ENCODE measurements around the gene MARK3. TPM values are rescaled to one million over a fixed set of nuclear protein-coding genes. Genes with fewer than 3 reads are reported as not detected.
A peak's percentile ranks its signal among the peaks of the same experiment; 100 is the strongest.

Gene MARK3
- total RNA-seq, 4 donors from 2014 or later: 61.3 to 98.0 (median 78.8) TPM

DNA sequence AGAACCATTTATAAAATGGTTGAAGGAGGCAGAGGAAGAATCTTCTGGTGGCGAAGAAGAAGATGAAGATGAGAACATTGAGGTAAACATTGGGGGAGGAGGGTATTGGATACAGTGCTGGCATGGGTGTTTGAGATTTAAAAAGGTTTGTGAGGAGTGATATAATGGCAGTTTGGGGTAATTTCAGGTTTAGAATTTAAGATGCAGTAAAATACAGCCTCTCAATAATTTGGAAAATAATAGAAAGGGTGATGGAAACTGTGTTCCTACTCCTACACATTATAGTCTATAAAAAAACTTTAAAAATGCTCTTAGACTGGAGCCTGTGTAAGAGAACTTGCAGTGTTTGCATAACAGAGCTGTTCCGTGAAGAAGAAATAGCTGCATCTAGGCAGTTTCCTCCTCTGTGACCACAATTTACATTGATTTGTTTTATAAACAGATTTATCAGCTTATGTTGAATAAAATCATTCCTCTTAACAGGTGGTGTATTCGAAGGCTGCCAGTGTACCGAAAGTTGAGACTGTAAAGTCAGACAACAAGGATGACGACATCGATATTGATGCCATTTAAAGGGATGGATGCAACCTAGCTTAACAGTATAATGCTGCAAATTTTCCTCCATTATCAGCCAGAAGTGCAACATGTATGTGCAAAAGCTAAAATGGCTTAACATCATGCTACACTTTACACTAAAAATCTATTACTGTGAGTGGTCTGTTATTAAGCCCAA, 44.6 kb upstream of the MARK3 start:
- Histone ChIP-seq H3K9me3 (no peaks in the 10 kb centered on the region), H3K27me3 (no peaks in the 10 kb centered on the region), H3K27ac (no peak overlapping the region), H3K4me3 (no peak overlapping the region), H3K4me1 (peaks cover 7 to 22% (median 8%) of the 10 kb centered on the region in 4 donors), H3K36me3 (peaks cover 3 to 91% (median 47%) of the 10 kb centered on the region in 4 donors)
- no peak for DNase-seq
- TF ChIP-seq POLR2AphosphoS5 (IDR thresholded peaks at IDR 0.05): peak in 1 of 3 donors; percentile 19
- no peak for TF ChIP-seq EP300 (IDR thresholded peaks at IDR 0.05; ENCODE audit: low read depth)
- TF ChIP-seq, protein P1, sequence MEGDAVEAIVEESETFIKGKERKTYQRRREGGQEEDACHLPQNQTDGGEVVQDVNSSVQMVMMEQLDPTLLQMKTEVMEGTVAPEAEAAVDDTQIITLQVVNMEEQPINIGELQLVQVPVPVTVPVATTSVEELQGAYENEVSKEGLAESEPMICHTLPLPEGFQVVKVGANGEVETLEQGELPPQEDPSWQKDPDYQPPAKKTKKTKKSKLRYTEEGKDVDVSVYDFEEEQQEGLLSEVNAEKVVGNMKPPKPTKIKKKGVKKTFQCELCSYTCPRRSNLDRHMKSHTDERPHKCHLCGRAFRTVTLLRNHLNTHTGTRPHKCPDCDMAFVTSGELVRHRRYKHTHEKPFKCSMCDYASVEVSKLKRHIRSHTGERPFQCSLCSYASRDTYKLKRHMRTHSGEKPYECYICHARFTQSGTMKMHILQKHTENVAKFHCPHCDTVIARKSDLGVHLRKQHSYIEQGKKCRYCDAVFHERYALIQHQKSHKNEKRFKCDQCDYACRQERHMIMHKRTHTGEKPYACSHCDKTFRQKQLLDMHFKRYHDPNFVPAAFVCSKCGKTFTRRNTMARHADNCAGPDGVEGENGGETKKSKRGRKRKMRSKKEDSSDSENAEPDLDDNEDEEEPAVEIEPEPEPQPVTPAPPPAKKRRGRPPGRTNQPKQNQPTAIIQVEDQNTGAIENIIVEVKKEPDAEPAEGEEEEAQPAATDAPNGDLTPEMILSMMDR (IDR thresholded peaks at IDR 0.05): no peak
- no peak for TF ChIP-seq POLR2A (IDR thresholded peaks at IDR 0.05)
- in situ Hi-C loops (cut with MboI; ENCODE audit: low pct_ligation_motif_present in 1 of 4, low pct_unique_long_range_greater_than_20kb in 1 of 4, low sequenced_read_pairs in 3 of 4): no loop called here
- 75 to 82% methylated on average over 6 of the region's 6 CpGs for WGBS, 2 donors (ENCODE audit: low coverage in 1 of 2)
- intact Hi-C loops (cut with DNase I; ENCODE audit: low total_unique reads): no loop called here

DNA sequence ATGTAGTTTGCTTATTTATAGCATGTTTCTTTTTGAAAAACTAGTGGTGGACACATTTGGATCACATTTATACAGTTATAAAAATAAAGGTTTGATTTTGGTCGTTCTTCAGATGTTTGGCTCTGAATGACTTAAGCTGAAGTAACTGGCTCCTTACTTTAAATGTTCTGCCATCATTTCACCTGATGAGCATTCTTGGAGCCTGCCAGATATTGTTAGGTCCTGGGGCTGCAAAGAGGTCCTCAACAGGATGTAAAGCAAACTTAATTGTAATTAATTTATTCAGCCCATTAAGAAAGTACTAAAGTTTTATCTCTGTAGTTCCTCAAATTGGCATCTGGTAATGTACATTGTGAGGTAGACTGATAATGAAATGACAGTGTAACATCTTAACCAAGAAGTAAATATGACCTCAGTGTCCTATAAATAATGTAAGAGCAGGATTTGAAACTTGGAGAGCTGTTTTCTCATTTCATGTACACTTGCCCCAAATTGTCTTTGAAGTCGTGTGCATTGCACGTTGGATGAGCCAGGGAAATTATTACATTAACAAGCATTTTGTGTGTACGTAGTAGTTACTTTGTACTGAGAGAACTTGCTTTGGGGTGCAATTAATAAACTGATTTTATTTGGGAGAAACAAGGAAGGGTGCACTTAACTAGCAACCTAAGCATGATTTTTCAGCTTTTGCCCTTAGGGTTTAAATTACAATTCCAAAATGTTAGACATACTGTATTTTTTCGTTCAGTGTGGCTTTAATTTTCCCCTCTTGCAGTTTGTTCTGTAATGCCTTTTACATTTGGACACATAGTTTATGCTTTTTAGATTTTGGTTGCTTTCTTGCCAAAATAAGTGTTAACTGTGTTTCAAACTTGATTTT, 43.7 kb upstream of the MARK3 start:
- Histone ChIP-seq H3K4me1 (peaks cover 0 to 14% (median under 1%) of the 10 kb centered on the region in 4 donors), H3K27ac (no peak overlapping the region), H3K27me3 (no peaks in the 10 kb centered on the region), H3K9me3 (no peaks in the 10 kb centered on the region), H3K36me3 (peaks cover 3 to 82% (median 42%) of the 10 kb centered on the region in 4 donors), H3K4me3 (no peak overlapping the region)
- 61 to 80% methylated on average over 4 to 5 of the region's 5 CpGs for WGBS, 2 donors (ENCODE audit: low coverage in 1 of 2)
- TF ChIP-seq POLR2AphosphoS5 (IDR thresholded peaks at IDR 0.05) (peak in 1 of 3 donors; percentile 2), EP300 (IDR thresholded peaks at IDR 0.05; ENCODE audit: low read depth) (no peak)
- intact Hi-C loops (cut with DNase I; ENCODE audit: low total_unique reads): no loop called here
- no peak for DNase-seq
- in situ Hi-C loops (cut with MboI; ENCODE audit: low pct_ligation_motif_present in 1 of 4, low pct_unique_long_range_greater_than_20kb in 1 of 4, low sequenced_read_pairs in 3 of 4): no loop called here

DNA sequence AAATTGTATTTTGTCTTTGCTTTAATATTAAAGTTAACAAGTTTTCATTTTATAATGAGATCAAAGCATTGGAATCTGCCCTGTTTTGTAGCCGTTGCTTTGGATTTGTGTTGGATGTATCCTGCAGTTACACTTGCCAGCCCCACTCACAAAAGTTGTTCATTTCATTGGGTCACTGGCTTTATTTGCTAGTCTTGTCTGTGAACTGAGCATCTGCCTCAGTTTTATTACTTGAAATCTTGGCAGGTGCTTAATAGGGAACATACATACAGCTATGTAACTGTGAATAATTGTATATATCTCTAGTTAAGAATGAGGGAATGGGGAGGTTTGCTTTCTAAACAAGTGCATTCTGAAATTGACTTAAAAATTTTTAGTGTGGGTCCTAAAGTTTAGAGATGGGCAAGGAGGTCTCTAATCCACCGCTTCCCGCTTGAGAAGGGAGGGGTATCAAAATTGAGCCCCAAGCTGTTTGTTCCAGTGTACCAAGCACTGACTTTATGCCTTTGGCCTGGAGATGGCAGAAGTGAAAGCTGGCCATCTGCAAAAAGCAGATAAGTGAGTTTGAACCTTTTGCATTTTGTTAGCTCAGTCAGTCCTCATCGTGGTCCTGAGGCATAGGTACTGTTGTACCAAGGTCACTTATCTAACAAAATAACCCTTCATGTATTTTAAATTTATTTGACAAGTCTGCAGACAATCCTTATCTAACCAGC, 41.9 kb upstream of the MARK3 start:
- in situ Hi-C loops (cut with MboI; ENCODE audit: low pct_ligation_motif_present in 1 of 4, low pct_unique_long_range_greater_than_20kb in 1 of 4, low sequenced_read_pairs in 3 of 4): no loop called here
- H3K36me3 ChIP-seq: peaks cover 0 to 64% (median 32%) of the 10 kb centered on the region in 4 donors
- H3K9me3 ChIP-seq: no peaks in the 10 kb centered on the region
- TF ChIP-seq, protein P1 (IDR thresholded peaks at IDR 0.05): no peak
- TF ChIP-seq POLR2AphosphoS5 (IDR thresholded peaks at IDR 0.05): no peak
- TF ChIP-seq POLR2A (IDR thresholded peaks at IDR 0.05): no peak
- TF ChIP-seq EP300 (IDR thresholded peaks at IDR 0.05; ENCODE audit: low read depth): no peak
- intact Hi-C loops (cut with DNase I; ENCODE audit: low total_unique reads): no loop called here
- H3K27ac ChIP-seq: no peak overlapping the region
- H3K4me3 ChIP-seq: no peak overlapping the region
- WGBS, 2 donors (ENCODE audit: low coverage in 1 of 2): 75 to 87% methylated on average over 4 of the region's 4 CpGs
- no peak for DNase-seq
- no peaks in the 10 kb centered on the region for H3K4me1 ChIP-seq
- no peaks in the 10 kb centered on the region for H3K27me3 ChIP-seq

DNA sequence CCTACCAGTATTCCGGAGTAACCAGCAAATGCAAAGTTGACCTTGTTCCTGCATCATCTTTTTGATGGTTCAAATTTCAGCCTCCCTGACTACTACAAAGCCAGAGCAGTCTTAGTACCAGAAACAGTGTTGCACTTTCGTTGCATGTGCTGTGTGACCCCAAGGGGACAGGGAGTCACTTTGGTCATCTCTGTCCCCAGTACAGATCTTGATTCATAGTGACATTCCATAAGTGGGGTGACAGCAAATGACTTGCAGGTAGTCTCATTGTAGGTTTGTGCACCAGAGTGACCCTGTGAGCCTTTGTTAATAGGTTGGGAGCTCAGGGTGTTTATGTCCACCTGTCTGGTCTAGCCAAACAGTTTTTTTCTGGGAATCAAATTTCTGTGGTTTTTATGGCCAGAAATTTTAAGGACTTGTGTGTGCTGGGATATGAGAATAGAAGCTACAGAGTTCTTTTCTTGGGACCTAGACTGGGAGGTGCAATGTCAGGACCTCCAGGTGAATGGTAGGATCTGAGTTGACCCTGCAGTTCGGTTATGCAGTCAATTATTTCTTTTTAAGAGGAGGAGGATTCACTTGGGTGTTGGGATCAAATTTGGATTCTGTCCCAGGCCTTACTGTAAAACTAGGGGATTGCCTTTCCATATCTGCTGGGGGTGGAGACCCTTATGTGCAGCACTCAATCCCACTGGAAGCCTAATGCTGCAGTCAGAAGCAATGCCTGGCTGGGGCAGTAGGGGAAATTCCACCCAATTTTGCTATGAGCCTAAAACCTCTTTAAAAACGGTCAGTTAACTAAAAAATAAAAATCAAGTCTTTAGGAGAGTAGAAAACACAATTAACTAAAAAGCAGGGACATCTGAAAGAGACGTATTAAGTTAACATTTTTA, 41.1 kb upstream of the MARK3 start:
- intact Hi-C loops (cut with DNase I; ENCODE audit: low total_unique reads) (no loop called here), in situ Hi-C loops (cut with MboI; ENCODE audit: low pct_ligation_motif_present in 1 of 4, low pct_unique_long_range_greater_than_20kb in 1 of 4, low sequenced_read_pairs in 3 of 4) (no loop called here)
- Histone ChIP-seq H3K4me3 (no peak overlapping the region), H3K9me3 (no peaks in the 10 kb centered on the region), H3K4me1 (no peaks in the 10 kb centered on the region), H3K36me3 (peaks cover 0 to 56% (median 28%) of the 10 kb centered on the region in 4 donors), H3K27ac (no peak overlapping the region), H3K27me3 (no peaks in the 10 kb centered on the region)
- TF ChIP-seq EP300 (IDR thresholded peaks at IDR 0.05; ENCODE audit: low read depth): no peak
- TF ChIP-seq, protein P1 (IDR thresholded peaks at IDR 0.05): no peak
- no peak for TF ChIP-seq POLR2A (IDR thresholded peaks at IDR 0.05)
- TF ChIP-seq POLR2AphosphoS5 (IDR thresholded peaks at IDR 0.05): no peak
- no peak for DNase-seq
- WGBS, 2 donors (ENCODE audit: low coverage in 1 of 2): 77 to 89% methylated on average over 4 to 5 of the region's 5 CpGs
